AG09319 (cell line): ENCODE data around the gene MAST4.

Experiments
- DNase-seq: peaks from one replicate; pipeline ENCODE4 v3.0.0-alpha.2; 2010; ENCODE audit warnings: low read depth; ENCODE audit errors: extremely low read depth
- TF ChIP-seq, protein P1 (sequence below): IDR thresholded peaks from 2 replicates; pipeline ENCODE4 v1.5.1; 2011; ENCODE audit warnings: low read depth, mild to moderate bottlenecking, inconsistent platforms, low read length, moderate library complexity

Gene MAST4

DNA sequence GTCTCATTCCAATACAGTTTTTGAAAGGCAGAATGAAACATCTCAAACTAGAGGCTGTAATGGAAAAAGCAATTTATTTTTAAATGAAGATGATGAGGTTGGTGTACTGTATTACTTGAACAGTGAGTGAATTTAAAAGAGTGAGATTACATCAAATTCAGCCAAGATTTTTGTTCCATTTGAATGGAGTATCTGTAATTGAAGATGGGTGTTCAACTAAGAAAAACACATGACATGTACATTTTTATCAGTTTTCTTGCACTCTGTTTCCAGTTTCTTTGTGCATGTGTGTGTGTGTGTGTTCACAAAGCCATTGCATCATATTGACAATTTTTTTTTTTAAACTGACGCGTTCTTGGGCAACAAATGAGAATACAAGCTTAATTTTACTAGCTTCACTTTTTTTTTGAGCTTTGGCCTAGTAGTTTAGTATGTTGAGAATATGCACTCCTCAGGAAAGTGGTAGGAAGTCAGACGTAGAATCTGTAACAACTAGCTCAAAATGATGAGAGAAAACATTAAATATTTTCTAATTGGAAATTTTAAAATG lies 243.5 kb downstream of the MAST4 start:
- TF ChIP-seq, protein P1, sequence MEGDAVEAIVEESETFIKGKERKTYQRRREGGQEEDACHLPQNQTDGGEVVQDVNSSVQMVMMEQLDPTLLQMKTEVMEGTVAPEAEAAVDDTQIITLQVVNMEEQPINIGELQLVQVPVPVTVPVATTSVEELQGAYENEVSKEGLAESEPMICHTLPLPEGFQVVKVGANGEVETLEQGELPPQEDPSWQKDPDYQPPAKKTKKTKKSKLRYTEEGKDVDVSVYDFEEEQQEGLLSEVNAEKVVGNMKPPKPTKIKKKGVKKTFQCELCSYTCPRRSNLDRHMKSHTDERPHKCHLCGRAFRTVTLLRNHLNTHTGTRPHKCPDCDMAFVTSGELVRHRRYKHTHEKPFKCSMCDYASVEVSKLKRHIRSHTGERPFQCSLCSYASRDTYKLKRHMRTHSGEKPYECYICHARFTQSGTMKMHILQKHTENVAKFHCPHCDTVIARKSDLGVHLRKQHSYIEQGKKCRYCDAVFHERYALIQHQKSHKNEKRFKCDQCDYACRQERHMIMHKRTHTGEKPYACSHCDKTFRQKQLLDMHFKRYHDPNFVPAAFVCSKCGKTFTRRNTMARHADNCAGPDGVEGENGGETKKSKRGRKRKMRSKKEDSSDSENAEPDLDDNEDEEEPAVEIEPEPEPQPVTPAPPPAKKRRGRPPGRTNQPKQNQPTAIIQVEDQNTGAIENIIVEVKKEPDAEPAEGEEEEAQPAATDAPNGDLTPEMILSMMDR: no peak
- no peak for DNase-seq

DNA sequence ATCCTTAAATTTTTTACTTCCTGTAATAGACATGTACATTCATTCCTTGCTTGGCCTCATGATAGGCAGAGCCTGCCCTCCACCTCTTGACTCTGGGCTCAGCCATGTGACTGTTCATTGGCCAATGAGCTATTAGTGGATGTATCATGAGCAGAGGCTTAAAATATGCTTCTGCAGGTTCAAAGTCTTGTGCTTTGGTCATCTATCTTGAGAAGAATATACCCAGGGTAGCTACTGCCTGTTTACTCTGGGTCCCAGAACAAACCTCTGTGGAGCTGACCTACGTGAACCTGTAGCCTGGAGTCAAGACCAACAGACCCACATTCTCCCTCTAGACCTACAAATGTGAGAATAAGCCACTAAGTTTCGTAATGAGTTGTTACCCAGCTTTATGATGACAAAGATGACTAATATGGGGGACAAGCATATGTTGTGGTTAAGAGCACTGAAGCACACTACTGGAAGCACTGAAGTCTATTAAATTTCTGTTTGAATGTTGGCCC lies 244.4 kb downstream of the MAST4 start:
- TF ChIP-seq, protein P1: no peak
- DNase-seq: no peak

DNA sequence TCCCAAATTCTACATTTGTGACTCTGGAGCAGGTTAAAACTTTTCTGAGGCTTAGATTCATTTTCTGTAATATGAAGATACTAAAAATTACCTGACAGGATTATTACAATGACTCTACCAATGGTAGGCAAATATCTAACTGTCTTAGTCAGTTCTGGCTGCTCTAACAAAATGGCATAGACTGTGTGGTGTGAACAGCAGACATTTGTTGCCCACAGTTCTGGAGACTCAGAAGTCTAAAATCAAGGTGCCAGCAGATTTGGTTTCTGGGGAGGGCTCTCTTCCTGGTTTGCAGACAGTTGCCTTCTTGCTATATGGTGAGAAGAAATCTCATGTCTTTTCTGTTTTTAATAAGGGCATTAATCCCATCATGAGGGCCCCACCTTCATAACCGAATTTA lies 245.1 kb downstream of the MAST4 start:
- TF ChIP-seq, protein P1: no peak
- no peak for DNase-seq

GRCh38 chr5:66842540-66842939 lies 246.3 kb downstream of the MAST4 start:
- DNase-seq: no peak
- TF ChIP-seq, protein P1: no peak

GRCh38 chr5:66843065-66843464 lies 246.9 kb downstream of the MAST4 start:
- DNase-seq: no peak
- TF ChIP-seq, protein P1: no peak

DNA sequence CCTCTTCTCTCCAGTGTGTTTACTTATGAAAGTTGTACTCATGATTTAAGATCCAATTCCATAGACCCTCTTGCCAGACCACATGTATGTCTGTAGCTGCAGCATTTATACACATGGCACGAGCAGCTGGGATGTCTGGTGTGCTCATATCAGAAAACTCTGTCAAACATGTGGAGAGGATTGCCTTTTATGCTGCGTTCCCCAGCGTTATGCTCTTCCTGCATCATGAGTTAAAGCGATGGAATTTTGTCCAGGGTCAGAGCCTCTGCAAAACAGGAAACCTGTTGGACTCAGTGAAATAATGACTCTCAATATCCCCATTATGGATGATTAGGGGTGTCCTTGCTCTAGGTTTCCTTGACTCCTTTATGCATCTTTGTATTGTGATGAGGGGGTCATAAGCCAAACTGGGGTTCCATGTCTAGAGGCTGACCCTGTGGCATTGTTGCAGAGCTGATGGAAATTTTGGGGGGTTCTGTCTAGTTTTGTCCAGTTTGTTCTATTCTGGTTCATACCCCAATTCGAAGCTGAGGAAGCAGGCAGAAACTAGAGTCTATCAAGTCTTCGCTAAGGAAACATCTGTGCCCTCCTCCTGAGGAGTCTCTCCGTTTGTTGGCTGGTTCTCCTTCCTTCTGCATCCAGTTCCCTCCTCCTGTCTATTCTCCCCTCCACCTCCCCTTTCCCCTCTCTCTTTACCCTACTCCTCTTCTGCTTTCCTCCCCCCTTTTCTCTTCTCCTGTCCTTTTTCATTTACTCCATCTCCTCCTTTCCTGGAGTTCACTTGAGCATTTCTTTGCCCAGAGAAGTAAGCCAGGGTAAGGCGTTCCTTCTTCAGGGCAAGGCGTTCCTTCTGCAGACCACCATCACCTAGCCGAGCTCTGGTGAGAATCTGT lies 252.8 kb downstream of the MAST4 start:
- DNase-seq: no peak
- TF ChIP-seq, protein P1: no peak

DNA sequence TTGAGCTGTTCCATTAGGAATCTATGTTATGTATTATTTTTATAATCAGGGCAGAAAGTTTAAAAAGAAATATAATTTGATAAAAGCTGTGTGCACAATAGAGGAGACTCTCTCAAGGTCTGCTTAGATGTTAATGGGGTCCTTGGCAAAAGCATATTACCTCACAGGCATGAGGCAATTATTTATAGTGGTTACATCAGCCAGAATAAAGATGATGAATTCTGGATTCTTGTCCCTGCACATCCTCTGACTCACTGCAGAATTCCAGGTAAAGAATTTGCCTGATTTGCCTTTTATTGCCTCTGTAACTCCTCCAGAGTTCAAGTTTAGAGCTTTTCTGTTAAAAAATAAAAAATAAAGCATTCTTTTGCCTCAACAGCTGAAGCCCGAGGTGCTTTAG lies 253.6 kb downstream of the MAST4 start:
- TF ChIP-seq, protein P1: no peak
- no peak for DNase-seq
